CD14-positive monocyte (primary cell): ENCODE data around the gene HOXB4. TPM values are rescaled to one million over a fixed set of nuclear protein-coding genes. Genes with fewer than 3 reads are reported as not detected.

ENCODE experiments used
- DNase-seq, 3 donors: peaks; one replicate each; pipeline ENCODE4 v3.0.0-alpha.2; 2011 to 2022
- H2AFZ ChIP-seq: 2 replicates; pipeline ENCODE4 v1.6.0; 2012; ENCODE audit warnings: mild to moderate bottlenecking, low read depth, low read length, inconsistent platforms; ENCODE audit not compliant: insufficient read depth, poor library complexity, severe bottlenecking
- H3K27ac ChIP-seq, 2 donors: 1 replicate in 1 of 2; 2 replicates in 1 of 2; pipeline ENCODE4 v1.5.1; 2012 to 2013; ENCODE audit warnings: low read length in 2 of 2, control low read depth in 1 of 2, inconsistent platforms in 1 of 2, low read depth in 1 of 2, mild to moderate bottlenecking in 1 of 2
- H3K27me3 ChIP-seq, 2 donors: one replicate each; pipeline versions ENCODE4 v1.6.0 to v1.6.1; 2011 to 2013; ENCODE audit warnings: low read length in 2 of 2; ENCODE audit not compliant: control insufficient read depth in 2 of 2, insufficient read depth in 2 of 2
- H3K36me3 ChIP-seq, 2 donors: replicated peaks in 1 of 2; 1 replicate in 1 of 2; 2 replicates in 1 of 2; pipeline versions ENCODE4 v1.5.1 to v1.6.1; 2012 to 2013; ENCODE audit warnings: low read length in 2 of 2, control low read depth in 1 of 2, inconsistent platforms in 1 of 2, mild to moderate bottlenecking in 1 of 2; ENCODE audit not compliant: insufficient read depth in 2 of 2, control insufficient read depth in 1 of 2
- H3K4me1 ChIP-seq, 2 donors: 1 replicate in 1 of 2; 2 replicates in 1 of 2; pipeline versions ENCODE4 v1.5.1 to v1.6.1; 2012 to 2013; ENCODE audit warnings: low read length in 2 of 2, control low read depth in 1 of 2, inconsistent platforms in 1 of 2, mild to moderate bottlenecking in 1 of 2, moderate library complexity in 1 of 2; ENCODE audit not compliant: insufficient read depth in 2 of 2, control insufficient read depth in 1 of 2
- H3K4me2 ChIP-seq: replicated peaks from 2 replicates; pipeline ENCODE3; 2012; ENCODE audit warnings: low read length, moderate library complexity, mild to moderate bottlenecking; ENCODE audit not compliant: poor library complexity, severe bottlenecking; ENCODE audit errors: extremely low read depth
- H3K4me3 ChIP-seq, 3 experiments: fragments of 200-600 bp in 1 of 3; sonication (generic) in 1 of 3; replicated peaks in 1 of 3; 1 replicate in 2 of 3; 2 replicates in 1 of 3; pipeline ENCODE4 v1.5.1; 2011 to 2013; ENCODE audit warnings: low read length in 3 of 3, mild to moderate bottlenecking in 3 of 3, control low read depth in 2 of 3, low read depth in 2 of 3, inconsistent platforms in 1 of 3, moderate library complexity in 1 of 3
- H3K79me2 ChIP-seq: 2 replicates; pipeline ENCODE4 v1.6.0; 2012; ENCODE audit warnings: mild to moderate bottlenecking, control low read depth, inconsistent platforms, low read length, moderate library complexity; ENCODE audit not compliant: insufficient read depth
- H3K9ac ChIP-seq: 2 replicates; pipeline ENCODE4 v1.6.0; 2017; ENCODE audit warnings: low read length, mild to moderate bottlenecking; ENCODE audit not compliant: insufficient read depth, poor library complexity, severe bottlenecking
- H3K9me3 ChIP-seq, 2 donors: replicated peaks in 1 of 2; 1 replicate in 1 of 2; 2 replicates in 1 of 2; pipeline versions ENCODE4 v1.5.1 to v1.6.1; 2012 to 2013; ENCODE audit warnings: low read length in 2 of 2, control low read depth in 1 of 2; ENCODE audit not compliant: control insufficient read depth in 1 of 2, insufficient read depth in 1 of 2
- H4K20me1 ChIP-seq: 2 replicates; pipeline ENCODE4 v1.6.0; 2012; ENCODE audit warnings: mild to moderate bottlenecking, low read length, control low read depth, moderate library complexity; ENCODE audit not compliant: insufficient read depth
- H3K27ac Mint-ChIP-seq, 7 donors: one replicate each; pipeline ENCODE4 v1.8.0; 2020; ENCODE audit warnings: mild to moderate bottlenecking in 7 of 7, mixed read lengths in 7 of 7, moderate library complexity in 6 of 7, inconsistent platforms in 2 of 7
- H3K27me3 Mint-ChIP-seq, 3 donors: one replicate each; pipeline ENCODE4 v1.8.0; 2021 to 2022; ENCODE audit warnings: low read depth in 3 of 3, mild to moderate bottlenecking in 3 of 3, mixed read lengths in 3 of 3, moderate library complexity in 3 of 3, inconsistent platforms in 1 of 3
- H3K36me3 Mint-ChIP-seq, 2 donors: one replicate each; pipeline ENCODE4 v1.8.0; 2020; ENCODE audit warnings: mixed read lengths in 2 of 2, inconsistent platforms in 1 of 2, mild to moderate bottlenecking in 1 of 2
- H3K4me1 Mint-ChIP-seq: one replicate; pipeline ENCODE4 v1.8.0; 2020; ENCODE audit warnings: mild to moderate bottlenecking, mixed read lengths
- H3K4me3 Mint-ChIP-seq, 2 donors: one replicate each; pipeline ENCODE4 v1.8.0; 2020; ENCODE audit warnings: mild to moderate bottlenecking in 2 of 2, mixed read lengths in 2 of 2, moderate library complexity in 1 of 2
- H3K9me3 Mint-ChIP-seq, 7 donors: one replicate each; pipeline ENCODE4 v1.8.0; 2020 to 2022; ENCODE audit warnings: mixed read lengths in 7 of 7, mild to moderate bottlenecking in 6 of 7, moderate library complexity in 6 of 7, inconsistent platforms in 2 of 7
- CTCF ChIP-seq: fragments of 200-600 bp; IDR thresholded peaks from one replicate; pipeline ENCODE4 v1.8.0; 2022; ENCODE audit warnings: antibody characterized with exemption, mild to moderate bottlenecking
- WGBS: methylation state at CpG from one replicate; pipeline ENCODE4 v1.1.5; 2013; ENCODE audit warnings: missing lambda C conversion rate; ENCODE audit not compliant: insufficient coverage; 5-methylcytosine and 5-hydroxymethylcytosine counted together
- intact Hi-C, 2 donors: fragments of 100-400 bp; cut with micrococcal nuclease; formaldehyde crosslinking; loops; one replicate each; pipeline versions ENCODE4 v1.15.0 to v1.15.1; 2023
- polyA plus RNA-seq, 3 donors: library from polyadenylated mRNA; depleted of rRNA in 1 of 3; unstranded in 2 of 3; stranded (reverse) in 1 of 3; fragments of 300-500 nt in 2 of 3; fragments of >200 nt in 1 of 3; fragmentation: Illumina TruSeq in 2 of 3; gene quantifications; 1 replicate in 2 of 3; 2 replicates in 1 of 3; pipeline ENCODE4 v1.2.3, GENCODE V29; 2012 to 2021

Gene HOXB4
- polyA plus RNA-seq, 3 donors, result 0.16 TPM; not detected in 2

- Mint-ChIP-seq H3K4me1 (peaks cover 57% of the 10 kb centered on the region), H3K36me3 (peaks cover 19 to 38% of the 10 kb centered on the region in 2 donors), H3K27me3 (peaks cover 97 to 100% (median 98%) of the 10 kb centered on the region in 3 donors), H3K4me3 (peak overlapping the region in 1 of 2 donors; percentile 99), H3K9me3 (peaks cover 3 to 41% (median 29%) of the 10 kb centered on the region in 7 donors), H3K27ac (no peak overlapping the region)
- H3K27ac ChIP-seq, result no peak overlapping the region
- no peak overlapping the region for H3K9ac ChIP-seq
- H2AFZ ChIP-seq, result no peak overlapping the region
- no peak for DNase-seq
- no peak overlapping the region for H3K4me3 ChIP-seq
- H3K79me2 ChIP-seq, result no peaks in the 10 kb centered on the region
- H4K20me1 ChIP-seq, result no peaks in the 10 kb centered on the region
- intact Hi-C loops, result no loop called here
- no CpG with 5 or more reads among the region's 3 CpGs for WGBS
- H3K36me3 ChIP-seq, result no peaks in the 10 kb centered on the region
- H3K27me3 ChIP-seq, result peaks cover 92 to 99% of the 10 kb centered on the region in 2 donors
- no peak overlapping the region for H3K4me2 ChIP-seq
- H3K4me1 ChIP-seq, result peaks cover 38 to 51% of the 10 kb centered on the region in 2 donors
- peaks cover 0 to 23% of the 10 kb centered on the region in 2 donors for H3K9me3 ChIP-seq
- TF ChIP-seq CTCF, result no peak
Observed at GRCh38 chr17:48583708-48584222, 5.6 kb upstream of the HOXB4 start.

GRCh38 chr17:48582750-48583069 is 4.6 kb upstream of the HOXB4 start:
- H3K9me3 ChIP-seq, result peaks cover 0 to 24% of the 10 kb centered on the region in 2 donors
- no peaks in the 10 kb centered on the region for H3K79me2 ChIP-seq
- no peak for TF ChIP-seq CTCF
- no peak overlapping the region for H2AFZ ChIP-seq
- H3K9ac ChIP-seq, result no peak overlapping the region
- no peak overlapping the region for H3K4me2 ChIP-seq
- no peaks in the 10 kb centered on the region for H4K20me1 ChIP-seq
- no peak for DNase-seq
- no peaks in the 10 kb centered on the region for H3K36me3 ChIP-seq
- no peak overlapping the region for H3K27ac ChIP-seq
- H3K27me3 Mint-ChIP-seq, result peaks cover 91 to 97% (median 94%) of the 10 kb centered on the region in 3 donors
- no peak overlapping the region for H3K27ac Mint-ChIP-seq
- peak overlapping the region in 1 of 2 donors; percentile 80 for H3K4me3 Mint-ChIP-seq
- WGBS, result no CpG with 5 or more reads among the region's 7 CpGs
- H3K36me3 Mint-ChIP-seq, result peaks cover 19 to 36% of the 10 kb centered on the region in 2 donors
- intact Hi-C loops, result no loop called here
- peaks cover 4 to 44% (median 29%) of the 10 kb centered on the region in 7 donors for H3K9me3 Mint-ChIP-seq
- peaks cover 84 to 94% of the 10 kb centered on the region in 2 donors for H3K27me3 ChIP-seq
- H3K4me3 ChIP-seq, result no peak overlapping the region
- peaks cover 57% of the 10 kb centered on the region for H3K4me1 Mint-ChIP-seq
- H3K4me1 ChIP-seq, result peaks cover 40 to 56% of the 10 kb centered on the region in 2 donors
